Pancreas (tissue), 10 donors: ENCODE measurements around the gene DCLK2. TPM values are rescaled to one million over a fixed set of nuclear protein-coding genes. Genes with fewer than 3 reads are reported as not detected.
A peak's percentile ranks its signal among the peaks of the same experiment; 100 is the strongest.

Experiments
- ATAC-seq, 4 donors: fragments of 200-7000 bp; cut with Tn5 transposase; one replicate each; pipeline versions ENCODE4 v1.8.0 to v1.9.1; 2020; ENCODE audit warnings: mild to moderate bottlenecking in 4 of 4, moderate library complexity in 4 of 4
- DNase-seq, 6 donors: peaks; one replicate each; pipeline ENCODE4 v3.0.0-alpha.2; 2020
- FAIRE-seq: peaks from 2 replicates; lab custom pipeline; 2012; peaks lifted over from hg19 to GRCh38; lab: Jason Lieb, UNC
- H3K27ac ChIP-seq, 4 donors: fragments of 200-600 bp; sonication (generic); 1 replicate in 3 of 4; 2 replicates in 1 of 4; pipeline versions ENCODE4 v1.5.0 to v1.8.0; 2020
- H3K27me3 ChIP-seq, 4 donors: fragments of 200-600 bp; one replicate each; pipeline ENCODE4 v1.8.0; 2021
- H3K36me3 ChIP-seq, 3 donors: fragments of 200-600 bp; sonication (generic) in 1 of 3; one replicate each; pipeline versions ENCODE4 v1.5.0 to v1.8.0; 2020 to 2021
- H3K4me1 ChIP-seq, 3 donors: fragments of 200-600 bp; one replicate each; pipeline ENCODE4 v1.8.0; 2021
- H3K4me3 ChIP-seq, 4 donors: fragments of 200-600 bp; sonication (generic) in 2 of 4; one replicate each; pipeline versions ENCODE4 v1.5.0 to v1.8.0; 2020 to 2021
- H3K9me3 ChIP-seq, 4 donors: fragments of 200-600 bp; one replicate each; pipeline ENCODE4 v1.8.0; 2021
- CTCF ChIP-seq, 4 donors: fragments of 200-600 bp; sonication (generic) in 3 of 4; IDR thresholded peaks; one replicate each; pipeline versions ENCODE4 v1.5.0 to v1.8.0; 2021; ENCODE audit warnings: antibody characterized with exemption in 4 of 4
- WGBS, 2 donors: extraction: QIAGEN DNeasy Blood & Tissue Kit; methylation state at CpG; one replicate each; pipeline ENCODE4 v1.1.7; 2013; 5-methylcytosine and 5-hydroxymethylcytosine counted together
- intact Hi-C, 3 donors: fragments of 100-400 bp; cut with DNase I; formaldehyde crosslinking; loops; one replicate each; pipeline versions ENCODE4 v1.11.1 to v1.14.2; 2022
- polyA plus RNA-seq, 2 donors: library from polyadenylated mRNA; stranded (reverse); fragments of 200-250 nt; gene quantifications; one replicate each; pipeline ENCODE4 v1.2.3, GENCODE V29; 2013
- total RNA-seq, 6 donors: library from RNA; stranded (reverse); fragmentation: NEBNext Ultra II Directional in 4 of 6; extraction: Animal tissue kit (Norgen Biotek cat#: 25700) in 4 of 6; gene quantifications; one replicate each; pipeline versions ENCODE4 v1.2.1 to v1.2.4, GENCODE V29; 2021 to 2023
- donor health status: healthy with polysubstance abuse.
- donor health status: DM: no; HTN: no; CAD: no; lungs with moderate emphysema.
- donor health status: DM: no; HTN: no; CAD: no.
- donor health status: control.
- donor health status: control.
- donor health status: Bipolar disorder and iron deficiency.
- donor health status: DM: yes; HTN: yes; CAD: no.
- donor health status: DM: no; HTN: no; CAD: no.
- donor health status: DM: no; HTN: no; CAD: no.
- donor health status: DM: yes; HTN: yes; CAD: no.

Gene DCLK2
- total and polyA plus RNA-seq, 8 donors, result 1.2 to 3.7 (median 1.8) TPM

GRCh38 chr4:150231107-150231770 lies 153.0 kb downstream of the DCLK2 start:
- H3K27me3 ChIP-seq, result no peaks in the 10 kb centered on the region
- H3K4me3 ChIP-seq, result no peak overlapping the region
- no peaks in the 10 kb centered on the region for H3K9me3 ChIP-seq
- DNase-seq (no peak), ATAC-seq (no peak), FAIRE-seq (no peak)
- 59 to 75% methylated on average over 4 of the region's 4 CpGs for WGBS, 2 donors
- no peaks in the 10 kb centered on the region for H3K36me3 ChIP-seq
- no peak overlapping the region for H3K27ac ChIP-seq
- intact Hi-C loops, result loop anchor here in 1 of 3 donors (10.0 kb wide), 1 partner anchor 226 kb away; no protein-coding TSS in a partner anchor
- no peak for TF ChIP-seq CTCF (IDR thresholded peaks at IDR 0.05)
- H3K4me1 ChIP-seq, result peaks cover 0 to 13% (median 0%) of the 10 kb centered on the region in 3 donors

- DNase-seq, result no peak
- H3K27ac ChIP-seq, result no peak overlapping the region
- peaks cover 0 to 13% (median 0%) of the 10 kb centered on the region in 3 donors for H3K4me1 ChIP-seq
- 42 to 43% methylated on average over 6 of the region's 6 CpGs for WGBS, 2 donors
- no peak for TF ChIP-seq CTCF (IDR thresholded peaks at IDR 0.05)
- H3K36me3 ChIP-seq, result no peaks in the 10 kb centered on the region
- peak; percentile 61 to 87 (median 68) for ATAC-seq
- H3K4me3 ChIP-seq, result no peak overlapping the region
- no peaks in the 10 kb centered on the region for H3K27me3 ChIP-seq
- no peaks in the 10 kb centered on the region for H3K9me3 ChIP-seq
- intact Hi-C loops, result loop anchor here in 1 of 3 donors (10.0 kb wide), 1 partner anchor 227 kb away; no protein-coding TSS in a partner anchor
- no peak for FAIRE-seq
These were observed 153.8 kb downstream of the DCLK2 start for GRCh38 chr4:150232029-150232428.

GRCh38 chr4:150234246-150234645 lies 156.0 kb downstream of the DCLK2 start:
- WGBS, 2 donors, result 89 to 96% methylated on average over 5 of the region's 5 CpGs
- FAIRE-seq, result no peak

GRCh38 chr4:150235317-150235716 lies 157.1 kb downstream of the DCLK2 start:
- DNase-seq, result no peak
- no peak overlapping the region for H3K27ac ChIP-seq

More at GRCh38 chr4:150234246-150234645, 156.0 kb downstream of the DCLK2 start:
- no peak for ATAC-seq
- Histone ChIP-seq H3K27me3 (no peaks in the 10 kb centered on the region), H3K9me3 (no peaks in the 10 kb centered on the region), H3K4me3 (no peak overlapping the region), H3K4me1 (peaks cover 0 to 13% (median 0%) of the 10 kb centered on the region in 3 donors), H3K27ac (no peak overlapping the region), H3K36me3 (no peaks in the 10 kb centered on the region)
- intact Hi-C loops, result loop anchor here in 1 of 3 donors (10.0 kb wide), 1 partner anchor 229 kb away; no protein-coding TSS in a partner anchor
- TF ChIP-seq CTCF (IDR thresholded peaks at IDR 0.05), result no peak
- DNase-seq, result no peak

More at GRCh38 chr4:150235317-150235716, 157.1 kb downstream of the DCLK2 start:
- WGBS, 2 donors, result 93 to 97% methylated on average over 5 of the region's 5 CpGs
- no peak for FAIRE-seq
- no peaks in the 10 kb centered on the region for H3K9me3 ChIP-seq
- peaks cover 0 to 8% (median 0%) of the 10 kb centered on the region in 3 donors for H3K4me1 ChIP-seq
- intact Hi-C loops, result loop anchor here in 1 of 3 donors (10.0 kb wide), 1 partner anchor 231 kb away; no protein-coding TSS in a partner anchor
- no peak overlapping the region for H3K4me3 ChIP-seq
- no peaks in the 10 kb centered on the region for H3K36me3 ChIP-seq
- no peaks in the 10 kb centered on the region for H3K27me3 ChIP-seq
- no peak for TF ChIP-seq CTCF (IDR thresholded peaks at IDR 0.05)
- ATAC-seq, result no peak
